Lower lobe of right lung (tissue), 2 donors: ENCODE measurements around the gene CSF2. TPM values are rescaled to one million over a fixed set of nuclear protein-coding genes. Genes with fewer than 3 reads are reported as not detected.

ENCODE experiments used
- ATAC-seq, 2 donors: fragments of 200-7000 bp; cut with Tn5 transposase; one replicate each; pipeline ENCODE4 v1.9.1; 2020 to 2022; ENCODE audit warnings: mild to moderate bottlenecking in 2 of 2, moderate library complexity in 2 of 2
- DNase-seq: peaks from one replicate; pipeline ENCODE4 v3.0.0-alpha.2; 2020
- H3K27ac ChIP-seq: fragments of 200-600 bp; one replicate; pipeline ENCODE4 v1.8.0; 2022
- H3K27me3 ChIP-seq: fragments of 200-600 bp; one replicate; pipeline ENCODE4 v1.8.0; 2022; ENCODE audit warnings: low read depth
- H3K36me3 ChIP-seq: fragments of 200-600 bp; one replicate; pipeline ENCODE4 v1.8.0; 2022; ENCODE audit warnings: mild to moderate bottlenecking
- H3K4me1 ChIP-seq: fragments of 200-600 bp; one replicate; pipeline ENCODE4 v1.8.0; 2022
- H3K4me3 ChIP-seq: fragments of 200-600 bp; one replicate; pipeline ENCODE4 v1.8.0; 2022; ENCODE audit warnings: mild to moderate bottlenecking
- H3K9me3 ChIP-seq: fragments of 200-600 bp; one replicate; pipeline ENCODE4 v1.8.0; 2022
- CTCF ChIP-seq: fragments of 200-600 bp; IDR thresholded peaks from one replicate; pipeline ENCODE4 v1.8.0; 2022; ENCODE audit warnings: antibody characterized with exemption, mild to moderate bottlenecking
- intact Hi-C: fragments of 100-400 bp; cut with DNase I; formaldehyde crosslinking; loops from one replicate; pipeline ENCODE4 v1.11.0; 2022
- total RNA-seq: library from RNA; stranded (reverse); fragmentation: NEBNext Ultra II Directional; extraction: Animal tissue kit (Norgen Biotek cat#: 25700); gene quantifications from one replicate; pipeline ENCODE4 v1.2.1, GENCODE V29; 2021
- donor health status: DM: no; HTN: yes; CAD: no; lungs with severe emphysema.

CSF2 gene
- total RNA-seq, 1 donor from 2014 or later: 3.9 TPM

DNA sequence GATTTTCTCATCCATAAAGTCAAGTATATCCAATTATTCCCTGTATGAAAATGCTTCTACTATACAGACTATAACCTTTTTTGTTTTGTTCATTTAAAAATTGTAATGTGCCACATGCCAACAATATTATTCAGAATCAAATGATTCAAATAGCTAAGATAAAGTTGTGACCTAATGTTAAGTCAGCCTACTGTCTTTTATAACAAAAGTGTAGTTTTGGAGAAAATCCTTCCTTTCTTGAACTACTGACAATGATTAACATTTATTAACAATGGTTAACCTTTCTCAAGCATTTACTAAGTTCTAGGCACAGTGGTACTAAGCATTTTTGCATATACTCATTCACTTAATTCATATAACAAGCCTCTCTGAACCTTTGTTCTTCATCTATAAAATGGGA, 25.0 kb downstream of the CSF2 start:
- H3K27me3 ChIP-seq: no peaks in the 10 kb centered on the region
- H3K9me3 ChIP-seq: no peaks in the 10 kb centered on the region
- no peak for ATAC-seq
- DNase-seq: no peak
- TF ChIP-seq CTCF: no peak
- H3K4me3 ChIP-seq: no peak overlapping the region
- peaks cover 27% of the 10 kb centered on the region for H3K4me1 ChIP-seq
- intact Hi-C loops: no loop called here
- no peak overlapping the region for H3K27ac ChIP-seq
- no peaks in the 10 kb centered on the region for H3K36me3 ChIP-seq

GRCh38 chr5:132099076-132099748, 25.6 kb downstream of the CSF2 start:
- intact Hi-C loops: no loop called here
- H3K36me3 ChIP-seq: no peaks in the 10 kb centered on the region

DNA sequence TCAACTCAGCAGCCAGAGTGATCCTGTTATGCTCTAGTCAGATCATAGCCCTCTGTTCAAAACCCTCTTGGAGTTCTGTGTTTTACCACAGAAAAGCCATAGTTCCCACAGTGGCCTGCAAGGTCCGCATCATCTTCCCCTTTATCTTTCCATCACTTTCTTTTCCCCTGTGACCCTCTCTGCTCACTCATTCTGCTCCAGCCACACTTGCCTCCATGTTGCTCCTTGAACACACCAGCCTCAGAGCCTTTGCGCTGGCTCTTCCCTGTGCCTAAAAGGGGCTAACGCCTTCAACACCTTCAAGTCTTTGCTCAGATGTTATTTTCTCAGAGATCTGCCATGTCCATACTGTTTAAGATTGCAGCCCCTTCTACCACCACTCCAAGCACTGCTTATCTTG, 26.3 kb downstream of the CSF2 start:
- DNase-seq (no peak), ATAC-seq (no peak)
- Histone ChIP-seq H3K27me3 (no peaks in the 10 kb centered on the region), H3K27ac (no peak overlapping the region), H3K36me3 (no peaks in the 10 kb centered on the region), H3K9me3 (no peaks in the 10 kb centered on the region), H3K4me3 (no peak overlapping the region), H3K4me1 (peaks cover 29% of the 10 kb centered on the region)
- intact Hi-C loops: no loop called here
- TF ChIP-seq CTCF: no peak

More at GRCh38 chr5:132099076-132099748, 25.6 kb downstream of the CSF2 start:
- ATAC-seq: no peak
- no peak for TF ChIP-seq CTCF
- Histone ChIP-seq H3K4me3 (no peak overlapping the region), H3K9me3 (no peaks in the 10 kb centered on the region), H3K27ac (no peak overlapping the region), H3K27me3 (no peaks in the 10 kb centered on the region), H3K4me1 (peaks cover 33% of the 10 kb centered on the region)
- DNase-seq: no peak

DNA sequence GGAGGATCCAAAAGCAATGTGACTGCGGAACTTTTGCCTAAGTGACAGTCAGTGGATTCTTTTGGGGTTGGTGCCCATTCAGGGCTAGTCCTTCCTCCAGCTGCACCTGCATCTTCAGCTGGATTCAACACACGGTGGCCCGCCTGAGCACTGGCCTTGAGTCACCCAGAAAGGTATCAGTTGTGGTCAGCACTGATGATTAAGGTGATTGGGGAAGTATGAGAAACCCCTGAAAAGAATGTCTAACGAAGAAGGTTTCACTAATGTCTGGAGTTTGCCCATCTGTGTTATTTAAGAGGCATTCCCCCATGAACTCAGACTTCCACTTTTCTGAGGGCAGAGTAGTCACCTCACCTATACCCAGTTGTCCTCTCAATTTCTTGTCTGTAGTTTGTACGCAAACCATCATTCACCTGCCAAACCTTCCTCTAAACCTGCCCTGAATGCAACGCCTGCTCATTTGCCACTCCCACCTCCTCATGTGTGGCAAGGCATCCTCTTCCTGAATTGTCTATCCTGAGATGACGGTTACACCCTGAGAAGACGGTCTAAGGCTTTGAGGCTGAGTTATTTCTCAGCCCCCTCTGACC, 27.2 kb downstream of the CSF2 start:
- ATAC-seq: no peak
- intact Hi-C loops: no loop called here
- Histone ChIP-seq H3K27me3 (no peaks in the 10 kb centered on the region), H3K4me1 (peaks cover 21% of the 10 kb centered on the region), H3K27ac (no peak overlapping the region), H3K4me3 (no peak overlapping the region), H3K9me3 (no peaks in the 10 kb centered on the region), H3K36me3 (no peaks in the 10 kb centered on the region)
- TF ChIP-seq CTCF: no peak
- DNase-seq: no peak

DNA sequence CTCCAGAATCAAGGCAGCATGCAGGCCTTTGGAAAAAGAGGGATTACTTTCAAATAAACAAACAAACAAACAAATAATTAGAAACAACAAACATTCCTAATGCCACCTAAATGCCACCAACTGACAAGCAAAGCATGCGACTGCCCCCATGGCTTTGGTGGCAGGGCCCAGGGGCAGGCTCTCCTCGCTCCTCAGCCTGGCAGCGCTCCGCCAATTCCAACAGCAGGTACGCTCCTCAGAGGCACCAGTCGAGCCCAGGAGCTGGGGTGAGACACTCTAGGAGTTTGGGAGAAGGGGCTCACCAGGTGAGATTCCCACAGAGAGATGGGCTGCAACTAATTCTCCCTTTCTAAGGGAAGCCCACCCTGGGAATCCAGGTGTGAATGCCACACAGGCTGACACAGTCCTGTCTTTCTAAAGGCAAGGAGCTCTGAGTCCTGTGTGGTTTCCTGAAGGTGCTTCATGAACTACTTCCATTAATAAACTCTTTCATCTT, 27.8 kb downstream of the CSF2 start:
- no peaks in the 10 kb centered on the region for H3K36me3 ChIP-seq
- no peak for DNase-seq
- peaks cover 20% of the 10 kb centered on the region for H3K4me1 ChIP-seq
- ATAC-seq: no peak
- no peak overlapping the region for H3K4me3 ChIP-seq
- H3K9me3 ChIP-seq: no peaks in the 10 kb centered on the region
- no peak for TF ChIP-seq CTCF
- no peaks in the 10 kb centered on the region for H3K27me3 ChIP-seq
- no peak overlapping the region for H3K27ac ChIP-seq
- intact Hi-C loops: no loop called here
